Measurements from ENCODE around the gene CLCN7.

The CLCN7 gene

GRCh38 chr16:1431497-1432270 is 43.1 kb downstream of the CLCN7 start:
- Histone ChIP-seq H3K27ac (ENCODE audit: low read length) (no peak overlapping the region), H2AFZ (ENCODE audit: low read depth, low read length) (no peak overlapping the region), H3K4me1 (ENCODE audit: low read length) (no peaks in the 10 kb centered on the region)

GRCh38 chr16:1430759-1431496 is 43.9 kb downstream of the CLCN7 start, which contains the start of gene PERCC1:
PERCC1 (plus strand) TSS chr16:1431078; CDS start chr16:1432594, 1,516 bp downstream.
- Histone ChIP-seq H3K27ac (ENCODE audit: low read length) (no peak within 1 kb of the TSS), H3K79me2 (ENCODE audit: low read length) (no peaks in the 10 kb centered on the region), H3K4me3 (ENCODE audit: low read length) (no peak within 1 kb of the TSS), H4K20me1 (ENCODE audit: insufficient read depth, low read length) (no peaks in the 10 kb centered on the region), H3K9ac (ENCODE audit: low read length) (no peak within 1 kb of the TSS), H3K9me3 (ENCODE audit: insufficient read depth, low read length) (no peaks in the 10 kb centered on the region), H3K27me3 (ENCODE audit: low read depth, low read length) (peaks cover 5% of the 10 kb centered on the region; the same call in 1 of the 2 replicates), H3K36me3 (replicated peaks; ENCODE audit: low read depth, low read length) (no peaks in the 10 kb centered on the region), H3K4me2 (ENCODE audit: low read length) (peak within 1 kb of the TSS; percentile 9; the same call in 1 of the 2 replicates), H3K4me1 (ENCODE audit: low read length) (no peaks in the 10 kb centered on the region), H2AFZ (ENCODE audit: low read depth, low read length) (peak within 1 kb of the TSS; percentile 21; the same call in 1 of the 2 replicates)
- TF ChIP-seq EZH2phosphoT487 (IDR thresholded peaks at IDR 0.05; ENCODE audit: low read depth): no peak
- TF ChIP-seq CTCF (IDR thresholded peaks at IDR 0.05; ENCODE audit: low read depth, low read length): no peak

More at GRCh38 chr16:1431497-1432270, 43.1 kb downstream of the CLCN7 start:
- Histone ChIP-seq H4K20me1 (ENCODE audit: insufficient read depth, low read length) (no peaks in the 10 kb centered on the region), H3K27me3 (ENCODE audit: low read depth, low read length) (peaks cover 5% of the 10 kb centered on the region; the same call in 1 of the 2 replicates), H3K36me3 (replicated peaks; ENCODE audit: low read depth, low read length) (no peaks in the 10 kb centered on the region), H3K4me2 (ENCODE audit: low read length) (no peak overlapping the region), H3K79me2 (ENCODE audit: low read length) (no peaks in the 10 kb centered on the region), H3K9ac (ENCODE audit: low read length) (no peak overlapping the region), H3K9me3 (ENCODE audit: insufficient read depth, low read length) (no peaks in the 10 kb centered on the region), H3K4me3 (ENCODE audit: low read length) (no peak overlapping the region)
- TF ChIP-seq EZH2phosphoT487 (IDR thresholded peaks at IDR 0.05; ENCODE audit: low read depth) (no peak), CTCF (IDR thresholded peaks at IDR 0.05; ENCODE audit: low read depth, low read length) (no peak)

- H3K27me3 ChIP-seq (ENCODE audit: low read depth, low read length): peaks cover 5% of the 10 kb centered on the region; the same call in 1 of the 2 replicates
- no peak overlapping the region for H3K27ac ChIP-seq (ENCODE audit: low read length)
- H3K9me3 ChIP-seq (ENCODE audit: insufficient read depth, low read length): no peaks in the 10 kb centered on the region
- H3K79me2 ChIP-seq (ENCODE audit: low read length): no peaks in the 10 kb centered on the region
- H3K9ac ChIP-seq (ENCODE audit: low read length): no peak overlapping the region
- peak overlapping the region; percentile 21; the same call in 1 of the 2 replicates for H2AFZ ChIP-seq (ENCODE audit: low read depth, low read length)
- no peaks in the 10 kb centered on the region for H3K4me1 ChIP-seq (ENCODE audit: low read length)
- H3K4me3 ChIP-seq (ENCODE audit: low read length): no peak overlapping the region
- no peaks in the 10 kb centered on the region for H4K20me1 ChIP-seq (ENCODE audit: insufficient read depth, low read length)
- TF ChIP-seq CTCF (IDR thresholded peaks at IDR 0.05; ENCODE audit: low read depth, low read length) (no peak), EZH2phosphoT487 (IDR thresholded peaks at IDR 0.05; ENCODE audit: low read depth) (no peak)
- no peaks in the 10 kb centered on the region for H3K36me3 ChIP-seq (replicated peaks; ENCODE audit: low read depth, low read length)
- H3K4me2 ChIP-seq (ENCODE audit: low read length): peak overlapping the region; percentile 9; the same call in 1 of the 2 replicates
Measured at GRCh38 chr16:1430214-1430758, 44.5 kb downstream of the CLCN7 start.

GRCh38 chr16:1429631-1430030 is 45.2 kb downstream of the CLCN7 start:
- H4K20me1 ChIP-seq (ENCODE audit: insufficient read depth, low read length): no peaks in the 10 kb centered on the region
- peaks cover 5% of the 10 kb centered on the region; the same call in 1 of the 2 replicates for H3K27me3 ChIP-seq (ENCODE audit: low read depth, low read length)
- H3K9me3 ChIP-seq (ENCODE audit: insufficient read depth, low read length): no peaks in the 10 kb centered on the region
- H3K9ac ChIP-seq (ENCODE audit: low read length): no peak overlapping the region
- TF ChIP-seq EZH2phosphoT487 (IDR thresholded peaks at IDR 0.05; ENCODE audit: low read depth) (no peak), CTCF (IDR thresholded peaks at IDR 0.05; ENCODE audit: low read depth, low read length) (no peak)
- H3K4me1 ChIP-seq (ENCODE audit: low read length): no peaks in the 10 kb centered on the region
- H3K4me2 ChIP-seq (ENCODE audit: low read length): no peak overlapping the region
- no peaks in the 10 kb centered on the region for H3K79me2 ChIP-seq (ENCODE audit: low read length)
- H3K27ac ChIP-seq (ENCODE audit: low read length): no peak overlapping the region
- H3K36me3 ChIP-seq (replicated peaks; ENCODE audit: low read depth, low read length): no peaks in the 10 kb centered on the region
- H2AFZ ChIP-seq (ENCODE audit: low read depth, low read length): no peak overlapping the region
- no peak overlapping the region for H3K4me3 ChIP-seq (ENCODE audit: low read length)

Data from OCI-LY3 (cell line).